ENCODE results near the gene PRXL2A. TPM values are rescaled to one million over a fixed set of nuclear protein-coding genes. Genes with fewer than 3 reads are reported as not detected.

The PRXL2A gene
- total and polyA plus RNA-seq, 10 of the 15 experiments (the other 5 are each of a cell fraction or from before 2014, with no cell fraction given): 2.8 to 15.6 (median 11.1) TPM

DNA sequence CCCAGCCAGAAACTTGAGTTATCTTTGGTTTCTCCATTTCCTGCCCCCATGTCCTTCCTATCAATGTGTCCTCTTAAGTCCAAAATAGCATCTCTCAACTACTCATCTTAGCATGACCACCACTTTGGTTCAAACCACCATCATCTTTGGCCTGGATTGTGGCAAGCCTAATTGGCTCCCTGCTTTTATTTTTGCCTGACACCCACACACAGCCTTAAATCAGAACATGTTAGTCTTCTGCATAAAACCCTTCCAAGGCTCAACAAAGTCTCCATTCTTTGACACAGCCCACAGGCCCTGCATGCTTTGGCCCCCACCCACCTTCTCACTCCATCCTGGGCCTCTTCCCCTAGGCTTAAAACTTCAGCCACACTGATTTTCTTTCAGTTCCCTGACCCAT lies 43.7 kb downstream of the PRXL2A start:
- intact Hi-C loops (cut with micrococcal nuclease; ENCODE audit: unreplicated experiment) (loop anchor here (10.0 kb wide), 1 partner anchor 653 kb away; no protein-coding TSS in a partner anchor), in situ Hi-C loops (cut with MboI) (no loop called here)
- Histone ChIP-seq H3K9me3 (replicated peaks; ENCODE audit: control insufficient read depth, insufficient read depth, low read length) (peaks cover 3% of the 10 kb centered on the region; the same call in 1 of the 3 replicates), H3K4me2 (ENCODE audit: control insufficient read depth, insufficient read depth) (no peak overlapping the region), H2AFZ (ENCODE audit: control insufficient read depth, low read depth, low read length) (no peak overlapping the region), H3K36me3 (ENCODE audit: control insufficient read depth in 2 of 2, insufficient read depth in 2 of 2, low read length in 1 of 2) (no peaks in the 10 kb centered on the region), H3K4me3 (no peak overlapping the region), H3K9ac (ENCODE audit: control insufficient read depth, insufficient read depth, low read length) (no peak overlapping the region), H3K27me3 (replicated peaks in 1 of 2; ENCODE audit: control insufficient read depth in 2 of 2, insufficient read depth in 2 of 2, low read length in 1 of 2) (no peaks in the 10 kb centered on the region), H4K20me1 (ENCODE audit: control insufficient read depth, insufficient read depth) (no peaks in the 10 kb centered on the region), H3K79me2 (ENCODE audit: control insufficient read depth, insufficient read depth, low read length) (peaks cover 22% of the 10 kb centered on the region), H3K4me1 (ENCODE audit: control insufficient read depth, insufficient read depth, low read length) (peaks cover 32% of the 10 kb centered on the region), H3K27ac (ENCODE audit: control insufficient read depth, insufficient read depth) (no peak overlapping the region)
- CTCF ChIA-PET: interaction anchor here (1.3 to 21.3 kb wide), 4 partner anchors 8 to 146 kb away, joined by 5 to 852 read pairs (median 14); no protein-coding TSS in a partner anchor
- FAIRE-seq (no peak), DNase-seq (ENCODE audit: low read depth, low spot score) (no peak), ATAC-seq (no peak)
- POLR2A ChIA-PET: interaction anchor here (1.6 to 9.6 kb wide), 2 partner anchors 18 to 52 kb away, joined by 3 to 190 read pairs; no protein-coding TSS in a partner anchor
- no TSS peak for BruUV-seq (replicated peaks)
- 0 out of 2 replicates have a peak, but pooled peaks have one; percentile 14 for TF ChIP-seq MTA2 (IDR thresholded peaks at IDR 0.05; ENCODE audit: low read depth)
- TF ChIP-seq, protein P1, sequence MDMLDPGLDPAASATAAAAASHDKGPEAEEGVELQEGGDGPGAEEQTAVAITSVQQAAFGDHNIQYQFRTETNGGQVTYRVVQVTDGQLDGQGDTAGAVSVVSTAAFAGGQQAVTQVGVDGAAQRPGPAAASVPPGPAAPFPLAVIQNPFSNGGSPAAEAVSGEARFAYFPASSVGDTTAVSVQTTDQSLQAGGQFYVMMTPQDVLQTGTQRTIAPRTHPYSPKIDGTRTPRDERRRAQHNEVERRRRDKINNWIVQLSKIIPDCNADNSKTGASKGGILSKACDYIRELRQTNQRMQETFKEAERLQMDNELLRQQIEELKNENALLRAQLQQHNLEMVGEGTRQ (IDR thresholded peaks at IDR 0.05; ENCODE audit: borderline replicate concordance, low read depth, low read length): no peak
- SMC1A ChIA-PET (ENCODE audit: uncharacterized antibody, unreplicated experiment): interaction anchor here (0.9 to 36.0 kb wide), 6 partner anchors 8 to 54 kb away, joined by 4 to 1038 read pairs (median 8); no protein-coding TSS in a partner anchor
- RAD21 ChIA-PET (ENCODE audit: unreplicated experiment): interaction anchor here (0.9 to 12.4 kb wide), 3 partner anchors 12 to 52 kb away, joined by 3 to 432 read pairs (median 7); no protein-coding TSS in a partner anchor

GRCh38 chr10:80452640-80453039 lies 44.3 kb downstream of the PRXL2A start:
- TF ChIP-seq GABPA (IDR thresholded peaks at IDR 0.05; ENCODE audit: low read depth) (no peak), PML (IDR thresholded peaks at IDR 0.05; ENCODE audit: low read length) (no peak), ZSCAN29 (IDR thresholded peaks at IDR 0.05) (no peak), CHD4 (IDR thresholded peaks at IDR 0.05) (no peak), ZNF384 (IDR thresholded peaks at IDR 0.05; ENCODE audit: borderline replicate concordance, low read depth, low read length) (no peak), ZZZ3 (IDR thresholded peaks at IDR 0.05; ENCODE audit: control insufficient read depth, insufficient read length, low read depth) (no peak), IRF3 (IDR thresholded peaks at IDR 0.05) (no peak), TARDBP (IDR thresholded peaks at IDR 0.05; ENCODE audit: borderline replicate concordance) (no peak), SMAD5 (IDR thresholded peaks at IDR 0.05; ENCODE audit: low read depth) (no peak), HSF1 (IDR thresholded peaks at IDR 0.05; ENCODE audit: low read depth, low read length) (no peak), BHLHE40 (IDR thresholded peaks at IDR 0.05; ENCODE audit: borderline replicate concordance in 1 of 2, low read depth in 2 of 2, low read length in 1 of 2) (no peak)

More at GRCh38 chr10:80452640-80453039, 44.3 kb downstream of the PRXL2A start:
- H3K9me3 ChIP-seq (replicated peaks; ENCODE audit: control insufficient read depth, insufficient read depth, low read length): peaks cover 3% of the 10 kb centered on the region; the same call in 1 of the 3 replicates
- FAIRE-seq (no peak), ATAC-seq (no peak), DNase-seq (ENCODE audit: low read depth, low spot score) (no peak)
- CTCF ChIA-PET: interaction anchor here (0.6 to 21.3 kb wide), 7 partner anchors 8 to 146 kb away, joined by 3 to 852 read pairs (median 5); no protein-coding TSS in a partner anchor
- H4K20me1 ChIP-seq (ENCODE audit: control insufficient read depth, insufficient read depth): no peaks in the 10 kb centered on the region
- no peak overlapping the region for H3K4me2 ChIP-seq (ENCODE audit: control insufficient read depth, insufficient read depth)
- RAD21 ChIA-PET (ENCODE audit: unreplicated experiment): interaction anchor here (0.7 to 12.4 kb wide), 9 partner anchors 8 to 51 kb away, joined by 3 to 432 read pairs (median 4); no protein-coding TSS in a partner anchor
- POLR2A ChIA-PET: interaction anchor here (0.6 to 9.6 kb wide), 7 partner anchors 17 to 261 kb away, joined by 3 to 190 read pairs (median 3); no protein-coding TSS in a partner anchor
- H3K27ac ChIP-seq (ENCODE audit: control insufficient read depth, insufficient read depth): no peak overlapping the region
- H3K9ac ChIP-seq (ENCODE audit: control insufficient read depth, insufficient read depth, low read length): no peak overlapping the region
- no peaks in the 10 kb centered on the region for H3K36me3 ChIP-seq (ENCODE audit: control insufficient read depth in 2 of 2, insufficient read depth in 2 of 2, low read length in 1 of 2)
- peaks cover 37% of the 10 kb centered on the region for H3K4me1 ChIP-seq (ENCODE audit: control insufficient read depth, insufficient read depth, low read length)
- no TSS peak for BruUV-seq (replicated peaks)
- in situ Hi-C loops (cut with MboI): no loop called here
- H3K79me2 ChIP-seq (ENCODE audit: control insufficient read depth, insufficient read depth, low read length): peaks cover 27% of the 10 kb centered on the region
- intact Hi-C loops (cut with micrococcal nuclease; ENCODE audit: unreplicated experiment): loop anchor here (10.0 kb wide), 1 partner anchor 652 kb away; no protein-coding TSS in a partner anchor
- H3K4me3 ChIP-seq: no peak overlapping the region
- SMC1A ChIA-PET (ENCODE audit: uncharacterized antibody, unreplicated experiment): interaction anchor here (0.9 to 36.0 kb wide), 7 partner anchors 8 to 98 kb away, joined by 3 to 1038 read pairs (median 5); no protein-coding TSS in a partner anchor
- 96% methylated on average over 3 of the region's 4 CpGs for WGBS (ENCODE audit: insufficient coverage, insufficient replicate concordance, low lambda C conversion rate, missing lambda C conversion rate)
- H3K27me3 ChIP-seq (replicated peaks in 1 of 2; ENCODE audit: control insufficient read depth in 2 of 2, insufficient read depth in 2 of 2, low read length in 1 of 2): no peaks in the 10 kb centered on the region
- no peak overlapping the region for H2AFZ ChIP-seq (ENCODE audit: control insufficient read depth, low read depth, low read length)

Data from GM12878 (cell line).